SK-N-SH (cell line): ENCODE results near the gene UBAC2. TPM values are rescaled to one million over a fixed set of nuclear protein-coding genes. Genes with fewer than 3 reads are reported as not detected.

Experiments used
- CTCF ChIA-PET: fragments of 300-600, 350-600 bp; formaldehyde crosslinking; extraction: SDS; loops from one replicate; lab custom pipeline; 2021; lab: Yijun Ruan, JAX
- POLR2A ChIA-PET: fragments of 350-600 bp; sonication (Branson Sonifier 250); formaldehyde crosslinking; extraction: SDS; loops from one replicate; lab custom pipeline; 2020; ENCODE audit warnings: antibody characterized with exemption, inconsistent platforms; lab: Yijun Ruan, JAX
- DNase-seq: peaks from one replicate; pipeline ENCODE4 v3.0.0; 2012
- H2AFZ ChIP-seq: fragments of 200-600 bp; sonication (generic); 2 replicates; pipeline ENCODE4 v1.8.1; 2016; ENCODE audit warnings: antibody characterized with exemption, mild to moderate bottlenecking, low read depth
- H3F3A ChIP-seq: fragments of 200-600 bp; sonication (generic); replicated peaks from 2 replicates; pipeline ENCODE3; 2016; ENCODE audit warnings: antibody characterized with exemption, mild to moderate bottlenecking; ENCODE audit not compliant: insufficient read depth
- H3K27ac ChIP-seq, 2 experiments: fragments of 200-500 bp in 1 of 2; fragments of 200-600 bp in 1 of 2; sonication (Bioruptor generic) in 1 of 2; sonication (generic), shearing (Covaris generic) in 1 of 2; 2 replicates each; pipeline versions ENCODE4 v1.5.1 to v1.6.1; 2014 to 2016; ENCODE audit warnings: low read depth in 2 of 2, inconsistent platforms in 1 of 2, low read length in 1 of 2, mild to moderate bottlenecking in 1 of 2, mixed read lengths in 1 of 2
- H3K27me3 ChIP-seq: fragments of 200-600 bp; sonication (generic), shearing (Covaris generic); 2 replicates; pipeline ENCODE4 v1.6.1; 2016; ENCODE audit warnings: mixed run types; ENCODE audit not compliant: insufficient read depth
- H3K36me3 ChIP-seq, 2 experiments: fragments of 200-500 bp in 1 of 2; fragments of 200-600 bp in 1 of 2; sonication (Bioruptor generic) in 1 of 2; sonication (generic) in 1 of 2; replicated peaks in 1 of 2; 2 replicates each; pipeline versions ENCODE3 to v1.5.1; 2014 to 2016; ENCODE audit warnings: low read length in 1 of 2, mild to moderate bottlenecking in 1 of 2; ENCODE audit not compliant: insufficient read depth in 2 of 2, control insufficient read depth in 1 of 2
- H3K4me1 ChIP-seq, 2 experiments: fragments of 200-500 bp in 1 of 2; fragments of 200-600 bp in 1 of 2; sonication (Bioruptor generic) in 1 of 2; sonication (generic), shearing (Covaris generic) in 1 of 2; 2 replicates each; pipeline versions ENCODE4 v1.5.1 to v1.6.1; 2014 to 2016; ENCODE audit warnings: low read depth in 1 of 2, low read length in 1 of 2, mixed run types in 1 of 2; ENCODE audit not compliant: insufficient read depth in 2 of 2, control insufficient read depth in 1 of 2
- H3K4me2 ChIP-seq: fragments of 200-600 bp; sonication (generic), shearing (Covaris generic); 2 replicates; pipeline ENCODE4 v1.6.1; 2017; ENCODE audit warnings: mixed run types
- H3K4me3 ChIP-seq, 2 experiments: fragments of 200-500 bp in 1 of 2; fragments of 200-600 bp in 1 of 2; sonication (Bioruptor generic) in 1 of 2; sonication (generic), shearing (Covaris generic) in 1 of 2; 2 replicates each; pipeline versions ENCODE4 v1.5.1 to v1.8.1; 2014 to 2016; ENCODE audit warnings: low read depth in 2 of 2, inconsistent platforms in 1 of 2, low read length in 1 of 2, mild to moderate bottlenecking in 1 of 2, mixed read lengths in 1 of 2, moderate library complexity in 1 of 2
- H3K79me2 ChIP-seq: fragments of 200-600 bp; sonication (generic); 2 replicates; pipeline ENCODE4 v1.8.1; 2017; ENCODE audit warnings: mild to moderate bottlenecking; ENCODE audit not compliant: insufficient read depth
- H3K9ac ChIP-seq: fragments of 200-600 bp; sonication (generic); 2 replicates; pipeline ENCODE4 v1.6.1; 2017; ENCODE audit warnings: mixed run types
- H3K9me2 ChIP-seq: fragments of 200-600 bp; sonication (generic); 2 replicates; pipeline ENCODE4 v1.6.1; 2017; ENCODE audit warnings: mixed run types
- H3K9me3 ChIP-seq: fragments of 200-600 bp; sonication (generic); 2 replicates; pipeline ENCODE4 v1.6.1; 2017; ENCODE audit warnings: mixed run types, mild to moderate bottlenecking, moderate library complexity
- H4K20me1 ChIP-seq: fragments of 200-600 bp; sonication (generic); 2 replicates; pipeline ENCODE4 v1.6.1; 2017; ENCODE audit warnings: mild to moderate bottlenecking, mixed run types; ENCODE audit not compliant: insufficient read depth
- CHD2 ChIP-seq: fragments of 150-350 bp; IDR thresholded peaks from 2 replicates; pipeline ENCODE4 v1.6.1; 2018; ENCODE audit warnings: low read length; ENCODE audit not compliant: partially characterized antibody
- GATA2 ChIP-seq: sonication (generic); formaldehyde crosslinking; IDR thresholded peaks from 2 replicates; pipeline ENCODE4 v1.5.0; 2020; ENCODE audit warnings: mild to moderate bottlenecking, missing genetic modification reagents
- NRF1 ChIP-seq: IDR thresholded peaks from 2 replicates; pipeline ENCODE4 v1.6.1; 2012; ENCODE audit warnings: low read depth, mild to moderate bottlenecking, low read length
- REST ChIP-seq: IDR thresholded peaks from 2 replicates; pipeline ENCODE4 v1.6.1; 2012; ENCODE audit warnings: mild to moderate bottlenecking, low read depth, low read length, moderate library complexity
- TCF12 ChIP-seq: IDR thresholded peaks from 2 replicates; pipeline ENCODE4 v1.4.0; 2012
- WGBS: methylation state at CpG from one replicate; pipeline ENCODE4 v1.1.6; 2017; ENCODE audit warnings: low lambda C conversion rate; 5-methylcytosine and 5-hydroxymethylcytosine counted together
- polyA plus RNA-seq, 3 experiments: library from polyadenylated mRNA; depleted of rRNA; stranded (reverse); fragments of >200 nt; gene quantifications; 2 replicates each; pipeline ENCODE4 v1.2.3, GENCODE V29; 2012
- TF ChIP-seq, protein P1 (sequence below): fragments of 150-350 bp; IDR thresholded peaks from 2 replicates; pipeline ENCODE4 v1.6.1; 2016; ENCODE audit warnings: mild to moderate bottlenecking, low read depth, low read length

The UBAC2 gene
- polyA plus RNA-seq, 1 of the 3 experiments (the other 2 are of a cell fraction), result 79.0 TPM

- Histone ChIP-seq H3K9me2 (no peaks in the 10 kb centered on the region), H3F3A (no peaks in the 10 kb centered on the region), H2AFZ (no peak overlapping the region), H3K4me2 (no peak overlapping the region), H3K4me1 (peaks cover 0 to 10% of the 10 kb centered on the region in 2 experiments; a peak in 2 of 4 replicates), H3K9me3 (no peaks in the 10 kb centered on the region), H3K36me3 (peaks cover 7 to 8% of the 10 kb centered on the region in 2 experiments), H4K20me1 (no peaks in the 10 kb centered on the region), H3K27ac (no peak overlapping the region), H3K27me3 (no peaks in the 10 kb centered on the region), H3K4me3 (no peak overlapping the region), H3K9ac (no peak overlapping the region), H3K79me2 (no peaks in the 10 kb centered on the region)
- DNase-seq, result no peak
- no peak for TF ChIP-seq GATA2 (CRISPR knock-in tag)
- TF ChIP-seq, protein P1, sequence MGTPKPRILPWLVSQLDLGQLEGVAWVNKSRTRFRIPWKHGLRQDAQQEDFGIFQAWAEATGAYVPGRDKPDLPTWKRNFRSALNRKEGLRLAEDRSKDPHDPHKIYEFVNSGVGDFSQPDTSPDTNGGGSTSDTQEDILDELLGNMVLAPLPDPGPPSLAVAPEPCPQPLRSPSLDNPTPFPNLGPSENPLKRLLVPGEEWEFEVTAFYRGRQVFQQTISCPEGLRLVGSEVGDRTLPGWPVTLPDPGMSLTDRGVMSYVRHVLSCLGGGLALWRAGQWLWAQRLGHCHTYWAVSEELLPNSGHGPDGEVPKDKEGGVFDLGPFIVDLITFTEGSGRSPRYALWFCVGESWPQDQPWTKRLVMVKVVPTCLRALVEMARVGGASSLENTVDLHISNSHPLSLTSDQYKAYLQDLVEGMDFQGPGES, result no peak
- CTCF ChIA-PET, result interaction anchor here (1.5 kb wide), 1 partner anchor 154 kb away, joined by 4 read pairs; no protein-coding TSS in a partner anchor
- WGBS, result 66% methylated on average over 6 of the region's 6 CpGs
- POLR2A ChIA-PET, result no interaction called here
These were observed 130.3 kb downstream of the UBAC2 start for GRCh38 chr13:99330942-99331341.

GRCh38 chr13:99331881-99332293 lies 131.2 kb downstream of the UBAC2 start:
- WGBS, result 91% methylated on average over 4 of the region's 5 CpGs
- no peak overlapping the region for H3K4me3 ChIP-seq
- ChIA-PET POLR2A (no interaction called here), CTCF (interaction anchor here (1.5 to 1.6 kb wide), 2 partner anchors 105 to 155 kb away, joined by 4 read pairs; no protein-coding TSS in a partner anchor)
- TF ChIP-seq REST (no peak), TCF12 (no peak), CHD2 (no peak), NRF1 (no peak)
- peaks cover 7 to 8% of the 10 kb centered on the region in 2 experiments for H3K36me3 ChIP-seq
- peaks cover 0 to 10% of the 10 kb centered on the region in 2 experiments; a peak in 2 of 4 replicates for H3K4me1 ChIP-seq
- H2AFZ ChIP-seq, result no peak overlapping the region
- H3K27me3 ChIP-seq, result no peaks in the 10 kb centered on the region
- H3K27ac ChIP-seq, result no peak overlapping the region
- no peaks in the 10 kb centered on the region for H3K9me3 ChIP-seq
- no peaks in the 10 kb centered on the region for H3K9me2 ChIP-seq
- DNase-seq, result no peak
- H4K20me1 ChIP-seq, result no peaks in the 10 kb centered on the region
- H3K9ac ChIP-seq, result no peak overlapping the region
- H3F3A ChIP-seq, result no peaks in the 10 kb centered on the region
- H3K79me2 ChIP-seq, result no peaks in the 10 kb centered on the region
- no peak overlapping the region for H3K4me2 ChIP-seq
